ENCODE measurements around the gene VIPAS39. TPM values are rescaled to one million over a fixed set of nuclear protein-coding genes. Genes with fewer than 3 reads are reported as not detected.

VIPAS39 gene
- total RNA-seq, 1 donor from 2014 or later: 29.7 TPM

GRCh38 chr14:77455966-77456640 lies 1.3 kb downstream of the VIPAS39 start:
- Histone ChIP-seq H2AFZ (replicated peaks) (no peak overlapping the region), H3K4me2 (peak overlapping the region; percentile 87), H3K36me3 (peaks cover 7% of the 10 kb centered on the region), H3K9me3 (ENCODE audit: low read depth) (no peaks in the 10 kb centered on the region), H3K27me3 (no peaks in the 10 kb centered on the region), H3K27ac (no peak overlapping the region), H3F3A (ENCODE audit: low read depth) (peaks cover 16% of the 10 kb centered on the region), H4K20me1 (ENCODE audit: low read depth) (peaks cover 21% of the 10 kb centered on the region), H3K4me1 (peaks cover 9% of the 10 kb centered on the region), H3K79me2 (ENCODE audit: low read depth) (peaks cover 50% of the 10 kb centered on the region), H3K4me3 (peak overlapping the region; percentile 83), H3K9ac (no peak overlapping the region)
- H3K36me3 Mint-ChIP-seq: peaks cover 16% of the 10 kb centered on the region
- no peak for DNase-seq (ENCODE audit: low spot score)
- H3K9me3 Mint-ChIP-seq: no peaks in the 10 kb centered on the region
- H3K4me3 Mint-ChIP-seq: peak overlapping the region; percentile 100
- H3K27me3 Mint-ChIP-seq (ENCODE audit: insufficient read depth, low read depth): peaks cover 3% of the 10 kb centered on the region
- H3K4me1 Mint-ChIP-seq: peaks cover 26% of the 10 kb centered on the region
- TF ChIP-seq CTCF (IDR thresholded peaks at IDR 0.05): no peak
- TF ChIP-seq EZH2 (IDR thresholded peaks at IDR 0.05): no peak
- TF ChIP-seq EZH2phosphoT487 (IDR thresholded peaks at IDR 0.05): no peak
- no peak overlapping the region for H3K27ac Mint-ChIP-seq

GRCh38 chr14:77442196-77442595 lies 15.2 kb downstream of the VIPAS39 start:
- H3F3A ChIP-seq (ENCODE audit: low read depth): no peaks in the 10 kb centered on the region
- no peak overlapping the region for H3K27ac ChIP-seq
- no peaks in the 10 kb centered on the region for H3K79me2 ChIP-seq (ENCODE audit: low read depth)
- H3K9ac ChIP-seq: no peak overlapping the region
- no peak for TF ChIP-seq EZH2 (IDR thresholded peaks at IDR 0.05)
- no peak for TF ChIP-seq CTCF (IDR thresholded peaks at IDR 0.05)
- no peak for TF ChIP-seq EZH2phosphoT487 (IDR thresholded peaks at IDR 0.05)
- no peaks in the 10 kb centered on the region for H3K9me3 Mint-ChIP-seq
- no peaks in the 10 kb centered on the region for H3K27me3 Mint-ChIP-seq (ENCODE audit: insufficient read depth, low read depth)
- DNase-seq (ENCODE audit: low spot score): no peak
- no peaks in the 10 kb centered on the region for H3K4me1 ChIP-seq
- H4K20me1 ChIP-seq (ENCODE audit: low read depth): no peaks in the 10 kb centered on the region
- H3K4me2 ChIP-seq: no peak overlapping the region
- no peaks in the 10 kb centered on the region for H3K4me1 Mint-ChIP-seq
- peaks cover 22% of the 10 kb centered on the region for H3K36me3 Mint-ChIP-seq
- no peak overlapping the region for H3K4me3 Mint-ChIP-seq
- no peak overlapping the region for H2AFZ ChIP-seq (replicated peaks)
- H3K9me3 ChIP-seq (ENCODE audit: low read depth): no peaks in the 10 kb centered on the region
- no peaks in the 10 kb centered on the region for H3K27me3 ChIP-seq
- H3K4me3 ChIP-seq: no peak overlapping the region
- no peak overlapping the region for H3K27ac Mint-ChIP-seq
- no peaks in the 10 kb centered on the region for H3K36me3 ChIP-seq

- H3K79me2 ChIP-seq (ENCODE audit: low read depth): no peaks in the 10 kb centered on the region
- Mint-ChIP-seq H3K9me3 (no peaks in the 10 kb centered on the region), H3K36me3 (peaks cover 27% of the 10 kb centered on the region), H3K27me3 (ENCODE audit: insufficient read depth, low read depth) (no peaks in the 10 kb centered on the region), H3K4me1 (no peaks in the 10 kb centered on the region), H3K27ac (no peak overlapping the region), H3K4me3 (no peak overlapping the region)
- DNase-seq (ENCODE audit: low spot score): no peak
- no peak overlapping the region for H3K4me2 ChIP-seq
- no peak overlapping the region for H3K27ac ChIP-seq
- no peak overlapping the region for H2AFZ ChIP-seq (replicated peaks)
- no peak overlapping the region for H3K4me3 ChIP-seq
- no peaks in the 10 kb centered on the region for H3F3A ChIP-seq (ENCODE audit: low read depth)
- H3K4me1 ChIP-seq: no peaks in the 10 kb centered on the region
- no peaks in the 10 kb centered on the region for H4K20me1 ChIP-seq (ENCODE audit: low read depth)
- H3K27me3 ChIP-seq: no peaks in the 10 kb centered on the region
- TF ChIP-seq EZH2 (IDR thresholded peaks at IDR 0.05) (no peak), CTCF (IDR thresholded peaks at IDR 0.05) (no peak), EZH2phosphoT487 (IDR thresholded peaks at IDR 0.05) (no peak)
- H3K9ac ChIP-seq: no peak overlapping the region
- H3K9me3 ChIP-seq (ENCODE audit: low read depth): no peaks in the 10 kb centered on the region
- no peaks in the 10 kb centered on the region for H3K36me3 ChIP-seq
Observed at GRCh38 chr14:77439861-77440260, 17.5 kb downstream of the VIPAS39 start.

Data from neural progenitor cell (in vitro differentiated cells).